Vagina (tissue), 2 donors: Measurements from ENCODE around the gene PDXP. TPM values are rescaled to one million over a fixed set of nuclear protein-coding genes. Genes with fewer than 3 reads are reported as not detected.

ENCODE experiments used
- DNase-seq, 2 donors: peaks; one replicate each; pipeline ENCODE4 v3.0.0-alpha.2; 2017; ENCODE audit errors: extremely low spot score in 2 of 2
- H3K27ac ChIP-seq: fragments of 200-600 bp; sonication (generic); one replicate; pipeline ENCODE4 v1.5.1; 2019
- H3K27me3 ChIP-seq: fragments of 200-600 bp; sonication (generic); one replicate; pipeline ENCODE4 v1.5.1; 2019
- H3K36me3 ChIP-seq, 2 donors: fragments of 200-600 bp; sonication (generic); one replicate each; pipeline ENCODE4 v1.5.1; 2017 to 2019
- H3K4me1 ChIP-seq: fragments of 200-600 bp; sonication (generic); one replicate; pipeline ENCODE4 v1.5.1; 2019
- H3K4me3 ChIP-seq, 2 donors: fragments of 200-600 bp; sonication (generic); 1 replicate in 1 of 2; 2 replicates in 1 of 2; pipeline ENCODE4 v1.5.1; 2016 to 2019
- H3K9me3 ChIP-seq: fragments of 200-600 bp; sonication (generic); one replicate; pipeline ENCODE4 v1.5.1; 2019
- POLR2A ChIP-seq, 2 donors: fragments of 450-650 bp; IDR thresholded peaks; one replicate each; pipeline ENCODE4 v1.6.1; 2017; ENCODE audit warnings: antibody characterized with exemption in 2 of 2, mild to moderate bottlenecking in 2 of 2, moderate library complexity in 2 of 2
- POLR2AphosphoS5 ChIP-seq, 2 donors: sonication (generic); formaldehyde crosslinking; IDR thresholded peaks; one replicate each; pipeline ENCODE4 v1.9.0; 2017; ENCODE audit warnings: antibody characterized with exemption in 2 of 2, mild to moderate bottlenecking in 2 of 2, low read depth in 1 of 2; ENCODE audit not compliant: insufficient read depth in 1 of 2
- intact Hi-C: fragments of 100-400 bp; cut with DNase I; formaldehyde crosslinking; loops from one replicate; pipeline ENCODE4 v1.15.1; 2023
- total RNA-seq: library from RNA; depleted of rRNA; stranded (reverse); fragments of >200 nt; gene quantifications from one replicate; pipeline ENCODE4 v1.2.3, GENCODE V29; 2016
- TF ChIP-seq, protein P1 (sequence below), 3 experiments: fragments of 450-650 bp in 2 of 3; fragments of 200-600 bp in 1 of 3; sonication (generic) in 1 of 3; IDR thresholded peaks; one replicate each; pipeline ENCODE4 v1.5.1; 2017 to 2019; ENCODE audit warnings: antibody characterized with exemption in 3 of 3, mild to moderate bottlenecking in 2 of 3, moderate library complexity in 2 of 3

The PDXP gene
- total RNA-seq, 1 donor from 2014 or later, result 6.4 TPM

GRCh38 chr22:37681556-37682049 lies 23.1 kb downstream of the PDXP start:
- H3K9me3 ChIP-seq, result no peaks in the 10 kb centered on the region
- H3K27me3 ChIP-seq, result no peaks in the 10 kb centered on the region
- H3K27ac ChIP-seq, result peak overlapping the region; percentile 42
- TF ChIP-seq POLR2AphosphoS5 (IDR thresholded peaks at IDR 0.05; ENCODE audit: insufficient read depth in 1 of 2, low read depth in 1 of 2) (no peak), POLR2A (IDR thresholded peaks at IDR 0.05) (no peak)
- TF ChIP-seq, protein P1, sequence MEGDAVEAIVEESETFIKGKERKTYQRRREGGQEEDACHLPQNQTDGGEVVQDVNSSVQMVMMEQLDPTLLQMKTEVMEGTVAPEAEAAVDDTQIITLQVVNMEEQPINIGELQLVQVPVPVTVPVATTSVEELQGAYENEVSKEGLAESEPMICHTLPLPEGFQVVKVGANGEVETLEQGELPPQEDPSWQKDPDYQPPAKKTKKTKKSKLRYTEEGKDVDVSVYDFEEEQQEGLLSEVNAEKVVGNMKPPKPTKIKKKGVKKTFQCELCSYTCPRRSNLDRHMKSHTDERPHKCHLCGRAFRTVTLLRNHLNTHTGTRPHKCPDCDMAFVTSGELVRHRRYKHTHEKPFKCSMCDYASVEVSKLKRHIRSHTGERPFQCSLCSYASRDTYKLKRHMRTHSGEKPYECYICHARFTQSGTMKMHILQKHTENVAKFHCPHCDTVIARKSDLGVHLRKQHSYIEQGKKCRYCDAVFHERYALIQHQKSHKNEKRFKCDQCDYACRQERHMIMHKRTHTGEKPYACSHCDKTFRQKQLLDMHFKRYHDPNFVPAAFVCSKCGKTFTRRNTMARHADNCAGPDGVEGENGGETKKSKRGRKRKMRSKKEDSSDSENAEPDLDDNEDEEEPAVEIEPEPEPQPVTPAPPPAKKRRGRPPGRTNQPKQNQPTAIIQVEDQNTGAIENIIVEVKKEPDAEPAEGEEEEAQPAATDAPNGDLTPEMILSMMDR (IDR thresholded peaks at IDR 0.05), result peak; percentile 52 to 94 (median 78)
- H3K4me1 ChIP-seq, result peaks cover 40% of the 10 kb centered on the region
- intact Hi-C loops, result loop anchor here (5.0 kb wide), 2 partner anchors 54 to 66 kb away; no protein-coding TSS in a partner anchor
- no peak overlapping the region for H3K4me3 ChIP-seq
- DNase-seq, result no peak
- peaks cover 0 to 8% of the 10 kb centered on the region in 2 donors for H3K36me3 ChIP-seq

DNA sequence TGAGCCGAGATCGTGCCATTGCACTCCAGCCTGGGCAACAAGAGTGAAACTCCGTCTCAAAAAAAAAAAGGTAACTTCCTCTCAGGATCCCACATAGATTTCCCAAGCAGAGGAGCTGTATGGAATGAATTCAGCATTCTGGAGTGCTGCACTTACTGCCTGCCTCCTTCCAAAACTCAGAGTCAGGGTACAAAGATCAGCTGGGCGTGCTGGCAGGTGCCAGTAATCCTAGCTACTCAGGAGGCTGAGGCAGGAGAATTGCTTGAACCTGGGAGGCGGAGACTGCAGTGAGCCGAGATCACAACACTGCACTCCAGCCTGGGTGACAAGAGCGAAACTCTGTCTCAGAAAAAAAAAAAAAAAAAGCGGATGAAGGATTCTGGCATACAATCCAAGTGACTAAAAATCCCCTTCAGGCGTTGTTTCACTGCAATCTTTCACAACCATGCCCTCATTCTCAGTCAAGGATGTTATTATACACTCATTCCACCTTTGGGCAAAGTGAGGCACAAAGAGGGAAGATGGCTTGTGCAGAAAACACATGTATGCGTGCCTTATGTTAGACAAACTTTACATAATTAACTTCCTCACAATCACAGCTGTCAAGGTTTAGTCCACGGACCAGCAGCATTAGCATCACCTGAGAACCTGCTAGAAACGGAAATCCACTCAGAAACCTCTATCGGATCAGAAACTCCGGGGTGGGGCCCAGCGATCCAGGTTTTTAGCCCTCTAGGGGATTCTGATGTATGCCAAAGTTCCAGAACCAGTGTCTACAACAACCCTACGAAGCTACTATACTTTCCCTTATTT lies 26.5 kb downstream of the PDXP start:
- no peaks in the 10 kb centered on the region for H3K9me3 ChIP-seq
- intact Hi-C loops, result loop anchor here (5.0 kb wide), 2 partner anchors 58 to 62 kb away; no protein-coding TSS in a partner anchor
- no peak overlapping the region for H3K27ac ChIP-seq
- H3K4me1 ChIP-seq, result peaks cover 23% of the 10 kb centered on the region
- DNase-seq, result no peak
- TF ChIP-seq POLR2A (IDR thresholded peaks at IDR 0.05), result no peak
- no peak for TF ChIP-seq POLR2AphosphoS5 (IDR thresholded peaks at IDR 0.05; ENCODE audit: insufficient read depth in 1 of 2, low read depth in 1 of 2)
- TF ChIP-seq, protein P1 (IDR thresholded peaks at IDR 0.05), result no peak
- no peaks in the 10 kb centered on the region for H3K27me3 ChIP-seq
- no peak overlapping the region for H3K4me3 ChIP-seq
- H3K36me3 ChIP-seq, result peaks cover 0 to 2% of the 10 kb centered on the region in 2 donors

DNA sequence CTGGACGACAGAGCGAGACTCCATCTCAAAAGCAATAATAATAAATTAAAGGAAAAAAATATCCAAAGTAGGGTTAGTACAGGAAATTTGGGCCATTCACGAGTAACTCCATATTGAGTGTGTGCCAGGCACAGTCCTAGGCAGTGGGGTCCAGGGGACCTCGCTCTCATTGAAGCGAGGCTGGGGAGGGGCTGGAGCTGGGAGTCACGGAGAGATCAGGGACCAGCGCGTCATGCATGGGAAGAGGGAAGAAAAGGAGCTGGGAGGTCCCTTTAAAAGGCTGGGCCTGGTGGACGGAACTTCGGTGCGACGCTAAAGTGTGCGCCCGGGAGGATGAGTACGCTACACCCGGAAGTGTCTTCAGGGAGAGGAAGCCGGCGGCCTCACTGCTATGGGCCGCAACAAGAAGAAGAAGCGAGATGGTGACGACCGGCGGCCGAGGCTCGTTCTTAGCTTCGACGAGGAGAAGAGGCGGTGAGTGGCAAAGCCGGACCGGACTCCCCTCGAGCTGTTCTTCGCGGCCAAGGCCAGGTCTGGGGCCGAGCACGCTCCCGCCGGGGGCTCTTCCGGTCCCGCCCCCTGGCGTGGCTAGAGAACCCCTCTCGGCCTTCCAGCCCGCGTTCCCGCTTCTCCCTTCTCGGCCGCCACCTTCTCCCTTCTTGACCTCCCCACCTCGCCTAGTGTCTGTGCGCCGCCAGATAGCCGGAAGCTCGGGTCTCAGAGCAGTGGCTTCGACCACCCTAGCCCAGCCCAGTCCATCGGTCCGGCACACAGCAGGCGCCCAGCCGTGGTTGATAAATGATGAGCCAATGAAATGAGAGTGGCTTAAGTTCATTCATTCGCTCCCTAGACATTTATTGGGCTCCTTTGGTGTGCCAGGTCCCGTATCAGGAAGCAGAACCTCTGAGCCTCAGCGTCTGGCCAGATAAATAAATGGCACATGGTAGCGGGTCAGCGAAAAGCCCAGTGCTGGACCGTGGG lies 27.8 kb downstream of the PDXP start, which contains the start of gene NOL12:
Gene NOL12, plus strand, starts transcription at position 342 of the 981 bp plus-strand sequence. Its CDS starts 50 bp downstream, at position 392.
- H3K36me3 ChIP-seq, result peaks cover 0 to 8% of the 10 kb centered on the region in 2 donors
- peak; percentile 88 to 90 for TF ChIP-seq POLR2AphosphoS5 (IDR thresholded peaks at IDR 0.05; ENCODE audit: insufficient read depth in 1 of 2, low read depth in 1 of 2)
- TF ChIP-seq, protein P1 (IDR thresholded peaks at IDR 0.05), result peak in 1 of 3 experiments; percentile 26
- TF ChIP-seq POLR2A (IDR thresholded peaks at IDR 0.05), result no peak
- DNase-seq, result no peak
- peaks cover 16% of the 10 kb centered on the region for H3K4me1 ChIP-seq
- H3K27me3 ChIP-seq, result no peaks in the 10 kb centered on the region
- intact Hi-C loops, result no loop called here
- H3K4me3 ChIP-seq, result peak within 1 kb of the TSS; percentile 76 to 83
- H3K27ac ChIP-seq, result peak within 1 kb of the TSS; percentile 84
- no peaks in the 10 kb centered on the region for H3K9me3 ChIP-seq

- Histone ChIP-seq H3K4me3 (no peak overlapping the region), H3K4me1 (peaks cover 12% of the 10 kb centered on the region), H3K27ac (no peak overlapping the region), H3K9me3 (no peaks in the 10 kb centered on the region), H3K27me3 (no peaks in the 10 kb centered on the region), H3K36me3 (peaks cover 0 to 41% of the 10 kb centered on the region in 2 donors)
- TF ChIP-seq, protein P1 (IDR thresholded peaks at IDR 0.05), result no peak
- TF ChIP-seq POLR2A (IDR thresholded peaks at IDR 0.05), result no peak
- no peak for TF ChIP-seq POLR2AphosphoS5 (IDR thresholded peaks at IDR 0.05; ENCODE audit: insufficient read depth in 1 of 2, low read depth in 1 of 2)
- intact Hi-C loops, result no loop called here
- DNase-seq, result no peak
These were observed 31.9 kb downstream of the PDXP start for GRCh38 chr22:37690407-37690806.
